HepG2 (cell line): ENCODE measurements around the gene YIPF1. TPM values are rescaled to one million over a fixed set of nuclear protein-coding genes. Genes with fewer than 3 reads are reported as not detected.

Experiments used
- ELK4 ChIP-seq: sonication (generic); formaldehyde crosslinking; IDR thresholded peaks from 2 replicates; pipeline ENCODE4 v1.9.0; 2021; ENCODE audit warnings: missing genetic modification reagents, borderline replicate concordance
- GABPA ChIP-seq, 2 experiments: IDR thresholded peaks; 2 replicates each; pipeline ENCODE4 v1.6.1; 2011 to 2016; ENCODE audit warnings: low read depth in 2 of 2, low read length in 1 of 2, missing biosample characterization in 1 of 2, missing genetic modification characterization in 1 of 2
- GABPB1 ChIP-seq: IDR thresholded peaks from 2 replicates; pipeline ENCODE4 v1.6.1; 2016; ENCODE audit warnings: mild to moderate bottlenecking, missing genetic modification reagents, moderate library complexity, missing compliant biosample characterization
- GATA4 ChIP-seq: sonication (generic); IDR thresholded peaks from 2 replicates; pipeline ENCODE4 v1.6.1; 2016; ENCODE audit warnings: antibody characterized with exemption, low read depth, borderline replicate concordance
- PCBP1 ChIP-seq: fragments of 200-400 bp; formaldehyde crosslinking; IDR thresholded peaks from 2 replicates; pipeline ENCODE4 v1.6.1; 2017; ENCODE audit warnings: mild to moderate bottlenecking, low read depth, low read length, borderline replicate concordance
- ZBTB40 ChIP-seq, 2 experiments: fragments of 450-650 bp in 1 of 2; sonication (generic) in 1 of 2; formaldehyde crosslinking in 1 of 2; IDR thresholded peaks; 2 replicates each; pipeline versions ENCODE4 v1.6.1 to v1.8.0; 2016 to 2022; ENCODE audit warnings: antibody characterized with exemption in 1 of 2, mild to moderate bottlenecking in 1 of 2, missing genetic modification reagents in 1 of 2
- ZMYM4 ChIP-seq: sonication (generic); formaldehyde crosslinking; IDR thresholded peaks from 2 replicates; pipeline ENCODE4 v1.8.1; 2023; ENCODE audit warnings: mild to moderate bottlenecking, missing genetic modification reagents
- ZNF335 ChIP-seq: sonication (generic); formaldehyde crosslinking; IDR thresholded peaks from 2 replicates; pipeline ENCODE4 v1.4.0; 2020; ENCODE audit warnings: missing genetic modification reagents
- ZNF746 ChIP-seq: sonication (generic); formaldehyde crosslinking; IDR thresholded peaks from 2 replicates; pipeline ENCODE4 v1.8.0; 2022; ENCODE audit warnings: mild to moderate bottlenecking, missing genetic modification reagents
- ZNF776 ChIP-seq: sonication (generic); formaldehyde crosslinking; IDR thresholded peaks from 2 replicates; pipeline ENCODE4 v1.4.0; 2020; ENCODE audit warnings: mild to moderate bottlenecking, missing genetic modification reagents
- polyA plus RNA-seq, 8 experiments: library from polyadenylated mRNA; depleted of rRNA in 3 of 8; stranded (reverse) in 7 of 8; unstranded in 1 of 8; fragments of >200 nt; fragmentation: Illumina TruSeq in 4 of 8; extraction: Trizol in 4 of 8; gene quantifications; 2 replicates each; pipeline versions ENCODE4 v1.2.1 to v1.2.3, GENCODE V29; 2011 to 2016; ENCODE audit warnings: low read depth in 4 of 8, missing spikeins in 1 of 8, mixed read lengths in 1 of 8; ENCODE audit not compliant: insufficient read depth in 1 of 8
- total RNA-seq, 5 experiments: library from RNA; depleted of rRNA; stranded (reverse); fragments of >200 nt; fragmentation: Illumina TruSeq; extraction: Trizol; gene quantifications; 2 replicates each; pipeline ENCODE4 v1.2.3, GENCODE V29; 2016; ENCODE audit warnings: low read depth in 1 of 5
- TF ChIP-seq, protein P1 (sequence below), 2 experiments: sonication (generic) in 1 of 2; formaldehyde crosslinking in 1 of 2; IDR thresholded peaks; 2 replicates each; pipeline versions ENCODE4 v1.4.0 to v1.6.1; 2018 to 2020; ENCODE audit warnings: missing genetic modification reagents in 2 of 2, borderline replicate concordance in 1 of 2, low read depth in 1 of 2, mild to moderate bottlenecking in 1 of 2, missing biosample characterization in 1 of 2

YIPF1 gene
- total and polyA plus RNA-seq, 2 of the 13 experiments (the other 11 are each of a cell fraction or from before 2014, with no cell fraction given), result 21.1 to 31.9 TPM

GRCh38 chr1:53889304-53890298, at the start of gene YIPF1 (continued):
- TF ChIP-seq GABPB1 (CRISPR knock-in tag), result peak; percentile 93
- peak; percentile 68 for TF ChIP-seq ZMYM4
- TF ChIP-seq ELK4 (CRISPR knock-in tag), result no peak
- TF ChIP-seq ZNF746 (CRISPR knock-in tag), result no peak
- no peak for TF ChIP-seq ZBTB40 (IDR thresholded peaks at IDR 0.05)
- TF ChIP-seq ZBTB40 (CRISPR knock-in tag; IDR thresholded peaks at IDR 0.05), result no peak
- TF ChIP-seq PCBP1, result no peak
- TF ChIP-seq ZNF776 (CRISPR knock-in tag), result no peak
- TF ChIP-seq, protein P1, sequence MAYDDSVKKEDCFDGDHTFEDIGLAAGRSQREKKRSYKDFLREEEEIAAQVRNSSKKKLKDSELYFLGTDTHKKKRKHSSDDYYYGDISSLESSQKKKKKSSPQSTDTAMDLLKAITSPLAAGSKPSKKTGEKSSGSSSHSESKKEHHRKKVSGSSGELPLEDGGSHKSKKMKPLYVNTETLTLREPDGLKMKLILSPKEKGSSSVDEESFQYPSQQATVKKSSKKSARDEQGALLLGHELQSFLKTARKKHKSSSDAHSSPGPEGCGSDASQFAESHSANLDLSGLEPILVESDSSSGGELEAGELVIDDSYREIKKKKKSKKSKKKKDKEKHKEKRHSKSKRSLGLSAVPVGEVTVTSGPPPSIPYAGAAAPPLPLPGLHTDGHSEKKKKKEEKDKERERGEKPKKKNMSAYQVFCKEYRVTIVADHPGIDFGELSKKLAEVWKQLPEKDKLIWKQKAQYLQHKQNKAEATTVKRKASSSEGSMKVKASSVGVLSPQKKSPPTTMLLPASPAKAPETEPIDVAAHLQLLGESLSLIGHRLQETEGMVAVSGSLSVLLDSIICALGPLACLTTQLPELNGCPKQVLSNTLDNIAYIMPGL (CRISPR knock-in tag; IDR thresholded peaks at IDR 0.05; ENCODE audit: borderline replicate concordance in 1 of 2, low read depth in 1 of 2), result 0 out of 4 replicates have a peak, but pooled peaks of 1 of the 2 experiments have one; percentile 18
- TF ChIP-seq ZNF335 (CRISPR knock-in tag), result 0 out of 2 replicates have a peak, but pooled peaks have one; percentile 31
- TF ChIP-seq GABPA (IDR thresholded peaks at IDR 0.05; ENCODE audit: low read depth, low read length), result peak; percentile 69
- peak; percentile 89 for TF ChIP-seq GABPA (CRISPR knock-in tag; IDR thresholded peaks at IDR 0.05; ENCODE audit: low read depth)
- no peak for TF ChIP-seq GATA4
